GM21390 (cell line): ENCODE measurements around the gene RNF121.

Source experiments
- ATAC-seq: cut with Tn5 transposase; IDR thresholded peaks from one replicate; pipeline ENCODE4 v1.9.1; 2021; ENCODE audit not compliant: unreplicated experiment

RNF121 gene

GRCh38 chr11:72030472-72031045 lies 101.7 kb downstream of the RNF121 start:
- ATAC-seq = no peak

- ATAC-seq = no peak
These were observed 107.8 kb downstream of the RNF121 start for GRCh38 chr11:72036687-72037086.

DNA sequence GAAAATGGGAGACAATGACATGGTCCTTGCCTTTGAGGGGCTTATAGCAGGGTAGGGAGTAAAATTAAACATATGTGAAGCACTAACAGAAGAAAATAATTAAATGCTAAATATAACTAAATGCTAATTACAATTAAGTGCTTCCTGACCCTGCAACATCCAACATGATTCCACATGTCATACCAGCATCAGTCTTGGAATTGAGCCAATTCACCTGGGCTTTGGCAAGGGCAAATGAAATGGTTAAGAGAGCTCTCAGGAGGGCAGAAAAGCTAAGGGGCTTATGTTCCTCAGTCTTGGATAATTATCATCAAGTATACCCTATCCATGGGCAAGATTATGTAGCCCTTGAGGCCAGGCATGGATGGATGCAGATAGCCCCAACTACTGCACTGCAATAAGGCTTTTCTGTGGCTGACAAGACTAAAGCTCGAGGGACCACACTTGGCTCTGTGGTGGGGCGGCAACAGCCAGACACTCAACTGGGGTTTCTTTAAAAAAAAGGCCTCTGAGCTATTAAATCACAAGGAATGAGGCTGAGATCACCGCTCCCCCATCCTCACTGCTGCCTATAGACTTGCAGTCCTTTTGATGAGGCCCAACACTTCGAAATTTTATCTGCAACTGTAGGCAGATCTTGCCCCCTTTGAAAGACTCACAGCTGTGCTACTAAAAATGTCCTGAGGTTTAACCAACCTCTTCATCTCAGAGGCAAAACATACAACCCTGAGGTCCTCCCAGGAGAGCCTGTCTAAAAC lies 108.9 kb downstream of the RNF121 start:
- ATAC-seq = no peak

DNA sequence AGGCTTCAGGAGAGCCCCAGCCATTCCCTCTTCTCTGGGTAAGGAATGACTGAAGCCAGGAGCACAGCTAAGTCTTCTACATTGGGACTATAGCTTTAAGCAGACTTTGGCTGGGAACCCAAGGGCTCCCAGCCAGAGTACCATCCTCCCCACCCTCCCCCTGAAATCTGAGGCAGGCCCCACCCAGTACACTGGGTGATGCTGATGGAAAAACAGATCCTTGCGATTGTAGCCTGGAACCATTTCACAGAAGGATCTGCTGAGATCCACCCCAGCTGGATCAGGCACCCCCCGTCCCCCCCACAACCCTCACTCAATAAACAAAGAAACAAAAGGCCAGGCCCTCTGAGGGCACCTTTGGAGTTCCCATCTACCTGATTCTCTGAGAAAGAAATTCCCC lies 109.6 kb downstream of the RNF121 start:
- ATAC-seq = no peak

DNA sequence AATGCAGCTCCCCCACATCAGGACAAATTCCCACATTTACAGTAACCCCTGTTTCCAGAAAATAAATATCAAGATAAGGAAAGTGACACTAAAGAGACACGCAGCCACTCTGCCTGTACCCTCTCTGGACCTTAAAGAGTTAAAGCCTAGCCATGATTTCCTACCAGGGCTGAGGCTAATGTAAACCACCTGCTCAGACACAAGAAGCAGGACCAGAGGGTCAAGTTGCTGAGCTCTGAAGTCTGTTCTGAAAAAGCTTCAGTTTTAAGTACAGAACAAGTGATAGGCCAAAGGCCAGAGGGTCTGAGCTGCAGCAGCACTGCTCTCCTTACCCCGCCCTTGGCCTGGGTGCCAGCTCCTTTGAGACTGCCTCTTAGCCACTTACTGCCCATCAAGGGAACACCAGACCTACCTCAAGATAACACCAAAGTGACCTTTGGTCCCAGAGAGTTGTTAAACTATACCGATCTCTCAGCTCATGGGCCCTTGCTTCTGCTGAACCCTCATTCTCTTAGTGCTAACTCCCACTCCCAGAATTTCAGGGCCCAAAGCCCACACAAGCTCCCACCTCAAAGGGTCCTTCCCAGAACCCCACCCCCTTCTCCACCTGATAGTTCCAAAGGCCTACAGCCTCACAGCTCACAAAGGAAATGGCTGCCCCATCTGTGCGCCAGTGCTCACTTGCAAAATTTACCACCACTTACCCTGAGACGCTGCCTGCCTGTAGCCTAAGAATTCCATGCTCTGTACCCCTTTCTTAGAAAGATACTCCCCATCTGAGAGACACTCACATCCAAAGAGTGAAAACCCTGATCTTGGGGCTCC lies 110.4 kb downstream of the RNF121 start:
- ATAC-seq = no peak

GRCh38 chr11:72039856-72040401 lies 111.1 kb downstream of the RNF121 start:
- ATAC-seq = no peak

- no peak for ATAC-seq
These were observed 111.9 kb downstream of the RNF121 start for GRCh38 chr11:72040491-72041363.

- ATAC-seq = no peak
These were observed 112.7 kb downstream of the RNF121 start for GRCh38 chr11:72041364-72042063.

DNA sequence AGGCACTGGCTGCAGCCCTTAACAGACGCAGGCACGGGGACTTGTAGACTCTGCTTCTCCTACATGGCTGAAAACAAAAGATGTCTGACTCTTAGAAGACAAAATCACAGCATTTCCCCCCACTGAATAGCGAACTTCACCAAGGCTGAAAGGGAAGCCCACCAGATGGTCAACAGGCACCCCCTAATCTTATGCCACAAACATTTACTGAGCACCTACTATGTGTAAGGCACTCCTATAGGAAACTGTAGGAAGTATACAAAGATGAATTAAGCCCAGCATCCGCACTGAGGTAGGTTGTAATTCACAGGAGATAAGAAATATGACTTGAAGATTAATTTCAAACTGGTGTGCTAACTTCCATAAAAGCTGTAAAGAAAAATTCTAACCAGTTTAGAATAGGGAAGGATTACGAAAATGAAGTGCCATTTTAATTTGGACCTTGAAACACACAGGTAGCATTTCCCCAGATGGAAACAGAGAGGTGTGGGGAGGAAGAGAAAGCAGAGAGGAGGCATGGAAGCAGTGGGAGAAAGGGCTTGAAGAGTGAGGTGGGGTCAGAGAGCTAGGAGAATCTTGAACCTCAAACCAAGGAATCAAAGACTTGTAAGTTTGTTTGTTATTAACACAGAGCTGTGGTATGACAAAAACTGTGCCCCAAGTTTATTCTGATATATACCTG lies 113.4 kb downstream of the RNF121 start:
- no peak for ATAC-seq

- no peak for ATAC-seq
These were observed 117.0 kb downstream of the RNF121 start for GRCh38 chr11:72045849-72046248.
